ENCODE data around the gene CRYBG2.
"Not testable (repeated sequence)": the region's sequence is repeated elsewhere in the genome, so short reads cannot be mapped to it uniquely, and the experiment has no call there.

Gene CRYBG2, protein sequence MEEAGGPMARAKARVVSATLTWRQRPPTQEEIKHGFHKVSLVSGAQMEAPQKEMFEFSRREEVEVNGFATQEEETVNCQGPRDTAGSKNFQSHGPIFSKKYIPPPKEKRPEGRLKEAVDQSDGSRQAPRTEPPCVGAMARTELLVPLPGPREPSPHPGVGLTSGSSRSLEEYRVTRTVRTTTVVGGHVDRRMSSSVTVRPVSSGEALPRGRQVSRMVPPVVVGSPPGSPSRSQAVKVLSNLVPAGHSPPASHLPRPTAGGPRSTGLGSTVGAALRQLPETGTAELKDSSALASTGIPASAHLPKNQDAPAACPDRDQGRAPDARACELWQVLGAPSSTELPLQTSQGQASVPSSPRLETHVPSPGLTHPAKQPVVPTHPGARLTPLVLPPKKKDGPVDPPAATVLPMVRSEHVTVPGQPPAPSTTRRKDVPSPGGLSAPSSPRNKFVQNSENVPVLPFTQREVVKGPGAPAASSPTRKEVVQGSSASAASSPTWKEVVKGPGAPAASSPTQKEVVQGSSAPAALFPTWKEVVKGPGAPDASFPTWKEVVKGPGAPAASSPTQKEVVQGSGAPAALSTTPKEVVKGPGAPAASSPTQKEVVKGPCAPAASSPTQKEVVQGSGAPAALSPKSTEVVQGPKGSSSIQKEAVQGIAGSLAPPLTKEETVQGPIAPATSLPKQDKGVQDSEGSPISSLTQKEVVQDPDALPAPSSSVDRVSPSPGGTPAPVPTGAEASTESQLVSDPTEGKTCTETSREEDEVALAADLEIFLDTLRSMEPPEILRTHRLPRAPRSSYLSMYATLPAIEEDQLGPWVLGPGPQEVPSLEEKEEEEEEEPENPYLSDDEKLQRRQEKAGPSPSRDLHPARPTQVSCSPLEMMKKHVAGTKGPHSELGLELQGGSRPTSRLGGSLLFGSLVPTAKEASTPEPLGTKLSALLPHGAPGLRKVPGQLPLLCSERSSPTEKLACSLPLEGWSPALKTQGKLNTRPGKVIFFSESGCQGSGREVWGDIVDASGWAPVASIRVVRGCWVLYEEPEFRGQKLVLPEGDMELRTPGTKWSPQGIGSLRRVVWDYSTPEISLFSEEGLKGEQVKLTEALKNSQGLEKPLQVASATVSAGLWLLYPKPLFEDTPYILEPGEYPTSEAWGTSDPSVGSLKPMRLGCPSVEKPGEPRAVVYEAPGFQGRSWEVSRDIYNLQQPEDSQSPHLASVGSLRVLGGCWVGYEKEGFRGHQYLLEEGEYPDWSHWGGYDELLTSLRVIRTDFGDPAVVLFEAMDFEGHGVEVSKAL (N-terminal part only)

DNA sequence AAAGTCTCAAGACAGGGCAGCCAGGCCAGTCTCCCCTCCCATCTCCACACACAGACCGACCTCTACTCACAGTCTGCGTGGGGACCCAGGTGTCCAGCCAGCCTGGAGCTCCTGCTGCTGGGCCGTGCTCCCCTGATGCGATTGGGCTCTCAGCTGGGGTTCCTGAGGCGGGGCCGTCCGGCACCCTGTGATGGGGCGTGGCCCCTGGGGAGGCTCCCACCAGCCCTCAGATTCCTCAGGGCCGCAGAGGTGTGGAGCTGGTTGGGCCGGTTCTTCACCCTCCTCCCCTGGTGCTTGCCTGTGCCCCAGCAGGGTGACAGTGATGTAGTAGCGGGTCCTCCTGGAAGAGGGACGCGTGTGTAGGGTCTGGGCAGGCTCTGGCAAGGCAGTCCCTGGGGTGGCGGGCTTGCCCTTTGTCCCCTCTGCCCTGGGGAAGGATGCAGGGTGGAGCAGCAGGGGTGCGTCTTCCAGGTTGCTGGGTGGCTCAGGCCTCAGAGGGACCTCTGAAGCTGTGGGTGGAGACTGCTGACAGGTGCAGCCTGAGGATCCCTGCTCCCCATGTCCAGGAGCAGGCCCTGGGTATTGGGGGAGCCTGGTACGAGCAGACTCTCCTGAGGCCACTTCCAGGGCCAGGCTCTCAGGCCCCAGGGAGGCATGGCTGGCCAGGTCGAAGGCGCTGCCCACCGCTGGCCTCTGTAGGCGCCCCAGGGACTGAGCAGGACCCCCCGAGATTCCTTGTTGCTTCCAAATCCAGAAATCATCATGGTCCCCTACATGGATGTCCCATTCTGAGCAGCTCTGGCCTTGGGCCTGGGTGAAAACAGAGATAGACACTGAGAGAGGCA is at the start of gene CRYBG2:
TSS of gene CRYBG2 (minus strand) at position 155 of the 845 bp plus-strand sequence. CDS start 7,473 bp downstream, outside the sequence.
- DNase-seq: no peak

DNA sequence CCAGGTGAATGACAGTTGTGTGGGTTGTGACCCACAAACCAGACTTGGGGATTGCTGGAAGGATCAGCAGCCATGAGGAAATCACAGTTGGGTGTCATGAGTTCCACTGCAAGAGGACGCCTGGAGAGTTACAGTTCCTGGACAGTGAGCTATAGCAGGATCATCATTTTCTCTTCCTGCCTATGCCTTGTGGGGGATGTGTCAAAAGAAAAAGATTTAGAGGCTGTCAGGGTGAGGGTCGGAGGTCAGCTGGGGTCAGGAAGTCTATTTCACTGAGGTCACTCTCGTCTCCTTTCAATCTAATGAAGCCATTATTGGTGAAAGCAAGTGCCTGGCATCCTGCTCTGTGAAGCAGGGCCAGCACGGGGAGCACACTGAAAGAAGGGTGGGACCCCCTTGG is 49.7 kb upstream of the CRYBG2 start:
- DNase-seq: no peak

DNA sequence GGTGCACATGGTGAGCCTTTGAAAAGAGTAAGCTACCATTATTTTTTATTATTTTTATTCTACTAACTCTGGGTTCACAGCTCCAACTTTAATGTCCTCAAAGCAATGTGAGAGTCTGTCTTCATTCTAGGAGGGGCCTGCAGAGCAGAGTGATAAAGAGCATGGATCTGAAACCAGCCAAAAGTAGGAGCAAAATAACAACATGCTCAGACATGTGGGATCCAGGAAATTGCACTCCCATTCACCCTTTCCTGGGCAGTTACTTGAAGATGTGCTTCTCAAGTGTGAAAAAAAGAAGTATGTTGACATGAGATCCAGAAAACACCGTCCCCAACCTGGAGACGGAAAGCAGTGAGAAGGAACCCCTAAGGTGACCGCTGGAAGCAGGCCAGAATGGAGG is 48.0 kb upstream of the CRYBG2 start:
- DNase-seq: no peak

DNA sequence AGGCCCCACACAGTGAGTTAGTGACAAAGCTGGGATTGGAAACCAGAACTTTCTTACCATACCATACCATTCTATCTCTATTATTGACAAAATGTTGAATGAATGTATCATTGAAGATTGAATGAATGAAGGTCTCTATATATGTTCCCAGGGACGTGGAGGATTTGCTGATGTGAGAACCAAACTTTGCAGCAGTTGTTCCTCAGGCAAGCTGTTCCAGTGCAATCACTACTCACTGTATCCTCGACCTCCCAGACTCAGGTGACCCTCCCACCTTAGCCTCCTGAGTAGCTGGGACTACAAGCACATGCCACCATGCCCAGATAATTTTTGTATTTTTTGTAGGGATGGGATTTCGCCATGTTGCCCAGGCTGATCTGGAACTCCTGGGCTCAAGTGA is 45.1 kb upstream of the CRYBG2 start:
- DNase-seq: no peak

DNA sequence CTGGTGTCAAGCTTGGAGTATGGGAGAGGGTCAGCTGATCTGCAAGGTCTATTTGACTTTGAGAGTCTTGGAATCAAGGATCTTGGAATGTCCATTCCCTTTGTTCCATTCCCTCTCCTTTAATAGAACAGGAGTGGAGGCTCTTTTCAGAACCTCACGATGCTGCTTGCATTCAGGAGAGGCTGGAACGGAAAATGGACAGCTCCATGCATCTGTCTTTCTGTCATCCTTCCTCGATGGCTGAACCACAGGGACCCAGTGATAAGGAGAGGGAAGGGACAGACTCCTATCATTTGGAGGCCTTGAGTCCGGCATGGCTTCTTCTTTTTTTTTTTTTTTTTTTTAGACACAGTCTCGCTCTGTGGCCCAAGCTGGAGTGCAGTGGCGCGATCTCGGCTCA is 41.8 kb upstream of the CRYBG2 start:
- no peak for DNase-seq

DNA sequence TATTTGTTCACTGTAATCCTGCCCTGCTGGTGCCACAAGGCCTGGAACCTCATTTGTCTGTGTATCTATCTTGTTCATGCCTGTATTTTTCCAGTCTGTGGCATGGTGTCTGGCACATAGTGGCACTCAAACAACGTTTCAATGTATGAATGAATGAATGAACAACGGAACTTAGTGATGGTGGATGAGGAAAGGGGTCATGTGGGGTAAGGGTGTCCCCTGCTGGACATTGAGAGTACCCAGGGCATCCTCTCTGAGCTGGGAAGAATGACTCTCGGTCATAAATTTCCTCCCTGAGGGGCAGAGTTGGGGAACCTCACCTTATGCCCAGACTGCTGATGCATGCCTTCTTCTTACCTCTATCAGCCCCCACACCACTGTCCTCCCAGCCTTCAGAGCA is 37.5 kb upstream of the CRYBG2 start:
- no peak for DNase-seq

DNA sequence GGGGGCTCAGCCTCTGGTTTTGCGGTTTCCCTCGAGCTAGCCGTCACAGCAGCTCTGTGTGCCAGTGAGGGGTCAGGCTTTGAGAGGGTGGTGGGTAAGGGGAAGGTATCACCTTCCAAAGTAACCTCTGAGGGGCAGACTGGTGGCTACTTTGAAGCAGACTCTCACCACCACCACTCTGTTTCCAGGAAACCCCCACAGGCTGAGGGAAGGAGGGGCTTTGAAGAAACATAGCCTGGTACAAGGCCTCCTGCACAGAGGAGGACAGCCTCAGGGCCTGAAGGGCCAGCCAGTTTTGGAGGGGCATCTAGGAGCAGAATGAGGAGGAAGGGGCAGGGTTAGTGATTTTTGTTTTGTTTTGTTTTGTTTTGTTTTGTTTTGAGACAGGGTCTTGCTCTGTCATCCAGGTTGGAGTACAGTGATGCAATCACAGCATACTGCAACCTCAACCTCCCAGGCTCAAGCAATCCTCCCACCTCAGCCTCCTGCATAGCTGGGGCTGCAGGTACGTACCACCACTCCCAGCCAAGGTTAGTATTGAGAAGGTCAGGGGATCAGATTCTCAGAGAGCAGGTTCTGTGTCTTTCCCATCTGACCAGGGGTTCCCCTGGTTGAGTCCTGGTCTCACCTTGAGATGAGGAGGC is 35.8 kb upstream of the CRYBG2 start:
- no peak for DNase-seq

DNA sequence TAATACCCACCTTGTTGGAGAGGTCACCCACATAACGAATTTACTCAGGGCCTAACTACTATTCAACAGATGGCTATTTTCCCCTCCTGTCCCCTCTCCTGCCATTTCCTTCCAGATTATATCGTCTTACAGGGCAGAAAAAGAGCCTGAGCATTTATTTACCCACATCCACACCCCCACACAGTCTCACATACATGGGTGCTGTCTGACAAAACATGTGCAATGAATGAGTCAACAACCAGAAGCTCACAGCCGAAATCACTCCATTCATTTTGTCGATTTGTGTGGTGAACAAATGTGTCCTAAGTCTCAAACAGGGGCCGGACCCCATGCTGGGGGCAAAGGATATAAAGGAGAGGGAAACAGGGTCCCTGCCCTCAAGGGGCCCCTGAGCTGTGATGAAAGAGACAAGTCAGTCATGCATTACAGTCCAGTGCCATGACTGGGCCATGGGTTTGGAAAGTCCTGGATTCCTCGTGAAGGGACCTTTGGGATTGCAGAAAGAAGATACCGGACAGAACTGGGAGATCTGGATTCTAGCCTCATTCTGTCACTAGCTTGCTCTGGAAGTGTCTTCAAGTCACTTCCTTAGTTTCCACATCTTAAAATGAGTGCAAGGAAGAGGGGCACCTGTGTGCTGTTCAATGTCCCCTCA is 35.0 kb upstream of the CRYBG2 start:
- no peak for DNase-seq

DNA sequence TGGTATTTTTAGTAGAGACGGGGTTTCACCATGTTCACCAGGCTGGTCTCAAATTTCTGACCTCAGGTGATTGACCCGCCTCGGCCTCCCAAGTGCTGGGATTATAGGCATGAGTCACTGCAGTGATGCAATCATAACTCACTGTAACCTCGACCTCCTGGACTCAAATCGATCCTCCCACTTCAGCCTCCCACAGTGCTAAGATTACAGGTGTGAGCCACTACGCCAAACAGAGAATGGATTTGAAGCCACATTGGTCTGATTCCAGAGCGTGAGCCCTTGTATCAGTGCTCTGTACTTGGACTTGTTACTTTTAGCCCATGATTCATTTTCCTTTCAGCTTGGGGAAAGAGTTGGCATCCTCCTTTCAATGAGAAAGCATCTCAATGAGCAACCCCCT is 33.5 kb upstream of the CRYBG2 start:
- DNase-seq: no peak

DNA sequence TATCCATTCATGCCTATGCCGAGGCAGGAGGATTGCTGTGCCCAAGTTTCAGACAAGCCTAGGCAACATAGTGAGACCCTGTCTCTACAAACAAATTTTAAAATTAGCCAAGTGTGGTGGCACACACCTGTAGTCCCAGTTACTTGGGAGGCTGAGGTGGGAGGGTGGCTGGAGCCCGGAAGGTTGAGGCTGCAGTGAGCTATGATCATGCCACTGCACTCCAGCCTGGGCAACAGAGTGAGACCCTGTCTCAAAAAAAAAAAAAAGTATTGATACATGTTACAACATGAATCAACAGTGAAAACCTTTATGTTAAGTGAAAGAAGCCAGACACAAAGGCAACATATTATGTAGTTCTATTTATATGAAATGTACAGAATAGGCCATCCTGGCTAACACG is 31.1 kb upstream of the CRYBG2 start:
- DNase-seq: not testable (repeated sequence)

DNA sequence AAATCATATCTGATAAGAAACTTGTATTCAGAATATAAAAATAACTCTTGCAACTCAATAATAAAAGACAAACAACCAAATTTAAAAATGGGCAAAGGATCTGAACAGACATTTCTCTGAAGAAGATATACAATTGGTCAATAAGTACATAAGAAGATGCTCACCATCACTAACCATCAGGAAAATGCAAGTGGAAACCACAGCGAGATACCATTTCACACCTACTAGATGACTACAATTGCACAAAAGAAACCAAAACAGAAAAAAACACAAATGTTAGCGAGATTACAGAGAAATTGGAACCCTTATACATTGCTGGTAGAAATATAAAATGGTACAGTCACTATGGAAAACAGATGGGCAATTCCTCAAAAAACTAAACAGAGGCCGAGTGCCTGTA is 30.1 kb upstream of the CRYBG2 start:
- no peak for DNase-seq

DNA sequence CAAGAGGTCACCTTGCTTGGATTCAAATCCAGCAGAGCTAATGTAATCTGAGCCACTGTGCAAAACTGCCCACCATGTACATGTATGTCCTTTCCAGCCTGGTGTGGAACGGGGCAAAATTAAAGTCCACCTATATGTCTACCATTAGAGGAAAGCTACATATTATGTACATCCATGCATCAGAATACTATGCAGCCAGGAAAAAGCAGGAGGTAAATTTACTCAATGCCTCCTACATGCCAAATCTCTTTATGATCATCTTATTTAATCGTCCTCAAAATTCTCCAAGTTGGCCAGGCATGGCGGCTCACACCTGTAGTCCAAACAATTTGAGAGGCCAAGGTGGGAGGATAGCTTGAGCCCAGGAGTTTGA is 24.9 kb upstream of the CRYBG2 start:
- DNase-seq: no peak

DNA sequence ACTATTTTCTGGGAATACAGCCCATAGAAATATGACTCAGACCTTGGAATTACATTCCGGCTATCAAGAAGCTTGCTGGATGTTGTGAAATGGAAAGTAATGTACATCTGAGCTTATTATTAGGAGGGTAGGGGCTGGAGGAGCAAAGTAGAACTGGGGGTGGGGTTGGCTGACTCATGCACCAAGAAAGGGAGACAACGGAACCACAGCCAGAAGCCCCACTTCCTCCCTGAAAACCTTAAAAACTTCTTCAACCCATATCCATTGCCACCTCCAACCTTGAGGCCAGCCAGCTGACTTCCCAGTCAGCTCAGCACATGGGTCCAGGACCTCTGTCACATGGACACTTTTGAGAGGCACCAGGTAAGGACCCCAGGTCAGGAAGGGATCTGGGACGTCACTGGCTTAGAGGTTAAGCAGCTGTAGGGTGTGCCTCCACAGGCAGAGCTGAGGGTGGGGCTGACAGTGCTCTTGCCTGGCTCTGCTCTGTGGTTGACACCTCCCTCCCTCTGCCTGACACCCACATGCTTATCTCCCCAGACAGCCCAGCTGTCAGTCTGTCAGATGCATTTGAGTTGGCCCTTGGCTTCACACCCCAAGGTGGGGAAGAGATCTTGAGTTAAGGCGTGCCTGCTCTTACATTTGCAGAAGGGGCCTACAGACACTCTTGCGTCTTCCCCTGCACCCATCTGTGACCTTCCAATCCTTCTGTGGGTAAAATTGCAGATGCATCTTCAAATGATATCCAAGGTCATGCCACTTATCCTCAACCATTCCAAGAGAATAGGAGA is 24.4 kb upstream of the CRYBG2 start:
- DNase-seq: peak; percentile 62

DNA sequence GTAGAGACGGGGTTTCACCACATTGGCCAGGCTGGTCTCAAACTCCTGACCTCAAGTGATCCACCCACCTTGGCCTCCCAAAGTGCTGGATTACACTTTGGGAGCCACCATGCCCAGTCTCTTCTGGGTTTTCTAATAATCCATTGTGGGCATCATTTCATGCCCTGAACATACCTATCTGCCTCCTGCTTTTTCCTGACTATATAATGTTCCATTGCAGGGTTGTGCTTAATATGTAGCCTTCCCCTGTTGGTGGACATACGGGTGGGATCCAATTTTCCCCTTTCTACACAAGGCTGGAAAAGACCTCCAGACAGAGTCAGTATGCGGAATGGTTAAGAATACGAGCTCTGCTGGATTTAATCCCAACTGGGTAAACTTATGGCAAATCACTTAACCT is 22.1 kb upstream of the CRYBG2 start:
- DNase-seq: no peak

DNA sequence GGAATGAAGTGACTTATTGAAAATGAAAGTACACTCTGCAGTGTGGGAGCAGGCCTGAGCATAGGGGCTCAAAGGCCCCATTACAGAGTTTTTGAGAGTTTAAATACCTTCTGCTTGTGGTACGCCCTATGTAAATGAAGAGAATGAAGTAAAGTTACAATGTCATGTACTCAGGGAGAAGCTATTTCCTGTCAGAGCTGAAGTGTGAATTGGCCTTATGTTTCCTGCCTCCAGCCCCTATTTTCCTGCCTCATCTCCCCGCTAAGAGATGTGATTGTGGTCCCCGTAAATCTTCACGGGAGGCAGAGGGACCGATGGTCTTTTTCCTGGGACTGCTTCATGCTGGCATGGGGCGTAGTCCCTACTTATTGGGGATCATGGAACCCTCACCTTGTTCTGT is 21.2 kb upstream of the CRYBG2 start:
- DNase-seq: no peak

DNA sequence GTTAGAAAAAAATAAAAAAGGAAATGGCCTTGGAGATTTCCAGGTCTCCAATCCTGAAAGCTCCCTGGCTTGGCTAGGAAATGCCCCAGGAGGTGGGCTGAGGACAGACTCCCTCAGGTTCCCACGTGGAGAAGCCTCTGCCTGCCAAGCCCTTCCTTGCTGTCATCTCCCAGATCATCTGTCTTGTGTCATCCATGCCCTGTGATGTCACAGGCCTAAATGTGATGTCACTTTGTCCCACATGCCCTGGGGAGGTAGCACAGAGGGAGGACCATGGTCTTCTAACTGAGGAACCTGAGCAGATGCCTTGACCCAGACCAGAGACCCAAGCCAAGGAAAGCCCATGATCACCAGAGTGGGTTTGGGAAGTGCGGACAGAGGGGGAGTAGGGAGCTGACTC is 20.4 kb upstream of the CRYBG2 start:
- DNase-seq: not testable (repeated sequence)

DNA sequence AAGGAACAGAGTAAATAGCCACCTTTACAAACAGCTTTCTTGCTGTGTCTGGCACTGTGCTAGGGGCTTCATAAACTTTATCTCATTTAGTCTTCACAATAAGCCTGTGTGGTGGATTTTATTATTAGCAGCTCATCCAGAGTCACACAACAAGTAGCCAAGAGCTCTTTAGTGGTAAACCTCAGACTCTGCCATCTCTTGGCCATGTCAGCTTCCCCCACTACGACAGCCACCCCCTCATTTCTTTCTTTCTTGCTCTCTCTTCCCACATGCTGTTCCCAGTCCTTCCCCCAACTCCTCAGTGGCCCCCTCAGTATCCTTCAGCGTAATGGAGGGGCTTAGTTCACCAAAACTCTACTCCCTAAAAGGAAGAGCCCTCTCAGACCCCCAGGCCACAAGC is 19.9 kb upstream of the CRYBG2 start:
- DNase-seq: no peak

DNA sequence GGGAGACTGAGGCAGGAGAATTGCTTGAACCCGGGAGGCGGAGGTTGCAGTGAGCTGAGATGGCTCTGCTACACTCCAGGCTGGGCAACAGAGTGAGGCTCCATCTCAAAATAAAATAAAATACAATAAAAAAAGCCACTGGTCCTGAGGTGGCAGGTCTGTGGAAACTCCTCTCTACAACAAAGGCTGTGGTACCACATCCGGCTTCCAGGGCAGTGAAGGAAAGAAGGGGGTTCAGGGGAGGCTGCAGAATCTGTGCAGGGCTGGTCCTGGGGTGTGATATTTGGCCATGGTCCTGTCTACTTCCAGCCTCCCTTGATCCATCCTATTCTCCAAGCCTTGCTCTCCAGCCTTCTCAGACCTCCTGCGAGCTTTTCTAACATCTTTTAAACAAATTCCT is 19.4 kb upstream of the CRYBG2 start:
- no peak for DNase-seq

DNA sequence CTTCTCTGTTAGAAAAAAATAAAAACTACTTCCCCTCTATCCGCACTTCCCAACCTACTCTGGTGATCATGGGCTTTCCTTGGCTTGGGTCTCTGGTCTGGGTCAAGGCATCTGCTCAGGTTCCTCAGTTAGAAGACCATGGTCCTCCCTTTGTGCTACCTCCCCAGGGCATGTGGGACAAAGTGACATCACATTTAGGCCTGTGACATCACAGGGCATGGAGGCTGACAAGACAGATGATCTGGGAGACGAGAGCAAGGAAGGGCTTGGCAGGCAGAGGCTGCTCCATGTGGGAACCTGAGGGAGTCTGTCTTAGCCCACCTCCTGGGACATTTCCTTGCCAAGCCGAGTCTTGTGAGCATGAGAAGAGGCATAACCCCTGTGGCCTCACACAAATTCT is 18.7 kb upstream of the CRYBG2 start, which contains the start of gene ZNF683:
TSS of gene ZNF683 (minus strand) at position 140 of the 400 bp plus-strand sequence. CDS start 4,179 bp downstream, outside the sequence.
- not testable (repeated sequence) for DNase-seq

DNA sequence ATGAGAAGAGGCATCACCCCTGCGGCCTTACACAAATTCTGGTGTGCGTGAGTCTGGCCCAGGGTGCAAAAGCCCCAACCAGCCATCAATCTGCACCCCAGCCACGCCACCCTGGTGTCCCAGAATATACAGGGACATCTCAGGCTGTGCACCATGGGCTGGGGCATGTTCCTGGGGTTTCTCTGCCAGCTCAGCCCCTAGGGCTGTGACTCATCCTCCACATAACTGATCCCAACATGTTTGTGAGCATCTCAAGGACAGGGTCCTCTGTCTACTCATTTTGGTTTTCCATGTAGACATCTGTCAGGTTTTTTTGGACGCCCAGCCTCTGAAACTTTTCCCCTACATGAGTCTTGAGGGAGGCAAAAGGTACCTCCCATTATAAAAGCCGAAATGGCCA is 18.1 kb upstream of the CRYBG2 start:
- no peak for DNase-seq

Data from activated CD4-positive, alpha-beta T cell treated with anti-CD3 and anti-CD28 coated beads for 1 hour (primary cell).